H1 (cell line): ENCODE measurements around the gene MRPL47. TPM values are rescaled to one million over a fixed set of nuclear protein-coding genes. Genes with fewer than 3 reads are reported as not detected.
A peak's percentile ranks its signal among the peaks of the same experiment; 100 is the strongest.

Experiments used
- CTCF ChIA-PET: fragments of 300-600 bp; sonication (Branson Sonifier 250); formaldehyde crosslinking; loops from one replicate; lab custom pipeline; 2021; ENCODE audit not compliant: partially characterized antibody; lab: Charles Lee
- POLR2A ChIA-PET: fragments of 300-600 bp; sonication (Branson Sonifier 250); formaldehyde crosslinking; loops from one replicate; lab custom pipeline; 2021; ENCODE audit warnings: inconsistent platforms; ENCODE audit not compliant: partially characterized antibody; lab: Charles Lee
- DNase-seq, 2 experiments: peaks; one replicate each; pipeline versions ENCODE4 v3.0.0 to v3.0.0-alpha.2; 2010 to 2022; ENCODE audit warnings: low spot score in 2 of 2, low read depth in 1 of 2, mixed read lengths in 1 of 2
- FAIRE-seq: peaks from 2 replicates; lab custom pipeline; 2011; peaks lifted over from hg19 to GRCh38; lab: Jason Lieb, UNC
- H2AFZ ChIP-seq: 2 replicates; pipeline ENCODE4 v1.8.1; 2012; ENCODE audit warnings: low read length, inconsistent platforms
- H2AK5ac ChIP-seq: 2 replicates; pipeline ENCODE4 v1.6.1; 2013; ENCODE audit warnings: low read depth, low read length
- H2BK120ac ChIP-seq: replicated peaks from 2 replicates; pipeline ENCODE3; 2013; ENCODE audit warnings: low read depth, low read length, inconsistent platforms
- H2BK12ac ChIP-seq: 2 replicates; pipeline ENCODE4 v1.6.1; 2013; ENCODE audit warnings: low read depth, low read length
- H2BK15ac ChIP-seq: 2 replicates; pipeline ENCODE4 v1.6.1; 2013; ENCODE audit warnings: low read length
- H2BK20ac ChIP-seq: 2 replicates; pipeline ENCODE4 v1.6.1; 2013; ENCODE audit warnings: low read length
- H2BK5ac ChIP-seq: 2 replicates; pipeline ENCODE4 v1.6.1; 2013; ENCODE audit warnings: low read depth, low read length
- H3K14ac ChIP-seq: 2 replicates; pipeline ENCODE4 v1.6.1; 2013; ENCODE audit warnings: inconsistent platforms; ENCODE audit not compliant: insufficient read length
- H3K18ac ChIP-seq: 2 replicates; pipeline ENCODE4 v1.6.1; 2013; ENCODE audit warnings: low read length; ENCODE audit errors: extremely low read depth
- H3K23ac ChIP-seq: 2 replicates; pipeline ENCODE4 v1.6.1; 2013; ENCODE audit warnings: inconsistent platforms; ENCODE audit not compliant: insufficient read length
- H3K23me2 ChIP-seq: 2 replicates; pipeline ENCODE4 v1.6.1; 2013; ENCODE audit warnings: low read depth, low read length
- H3K27ac ChIP-seq: 2 replicates; pipeline ENCODE4 v1.6.1; 2011; ENCODE audit warnings: low read depth, low read length, inconsistent platforms
- H3K27me3 ChIP-seq, 4 experiments: replicated peaks in 1 of 4; 1 replicate in 1 of 4; 2 replicates in 3 of 4; pipeline versions ENCODE4 v1.6.1 to v1.8.1; 2011 to 2013; ENCODE audit warnings: low read length in 3 of 4, mild to moderate bottlenecking in 3 of 4, inconsistent platforms in 2 of 4, mixed read lengths in 2 of 4, moderate library complexity in 1 of 4; ENCODE audit not compliant: control insufficient read depth in 3 of 4, insufficient read depth in 3 of 4; ENCODE audit errors: extremely low read depth in 1 of 4
- H3K36me3 ChIP-seq, 4 experiments: 2 replicates each; pipeline versions ENCODE4 v1.6.1 to v1.8.1; 2011 to 2013; ENCODE audit warnings: mild to moderate bottlenecking in 4 of 4, low read length in 3 of 4, moderate library complexity in 2 of 4, control low read depth in 1 of 4, inconsistent platforms in 1 of 4; ENCODE audit not compliant: insufficient read depth in 4 of 4, control insufficient read depth in 2 of 4
- H3K4ac ChIP-seq: replicated peaks from 2 replicates; pipeline ENCODE3; 2013; ENCODE audit warnings: low read length, low read depth, mixed read lengths, inconsistent platforms; ENCODE audit not compliant: insufficient read length
- H3K4me1 ChIP-seq, 4 experiments: replicated peaks in 1 of 4; 1 replicate in 1 of 4; 2 replicates in 3 of 4; pipeline versions ENCODE4 v1.6.1 to v1.8.1; 2011 to 2013; ENCODE audit warnings: low read length in 3 of 4, inconsistent platforms in 2 of 4, mixed read lengths in 1 of 4; ENCODE audit not compliant: insufficient read depth in 4 of 4, control insufficient read depth in 3 of 4
- H3K4me2 ChIP-seq, 2 experiments: 2 replicates each; pipeline versions ENCODE4 v1.6.1 to v1.8.1; 2011 to 2013; ENCODE audit warnings: low read depth in 2 of 2, low read length in 2 of 2, control low read depth in 1 of 2, inconsistent platforms in 1 of 2, mild to moderate bottlenecking in 1 of 2; ENCODE audit not compliant: insufficient read depth in 1 of 2
- H3K4me3 ChIP-seq, 4 experiments: fragments of 200-600, 300-600 bp in 1 of 4; sonication (generic), shearing (Covaris generic), sonication (Bioruptor Twin) in 1 of 4; 2 replicates each; pipeline versions ENCODE4 v1.5.1 to v1.8.1; 2011 to 2016; ENCODE audit warnings: low read length in 4 of 4, low read depth in 3 of 4, control low read depth in 2 of 4, inconsistent platforms in 2 of 4, mild to moderate bottlenecking in 2 of 4, mixed read lengths in 1 of 4, moderate library complexity in 1 of 4; ENCODE audit not compliant: insufficient read depth in 2 of 4; ENCODE audit errors: extremely low read depth in 1 of 4
- H3K56ac ChIP-seq: replicated peaks from 2 replicates; pipeline ENCODE3; 2013; ENCODE audit warnings: low read depth, mild to moderate bottlenecking, mixed read lengths, low read length, inconsistent platforms; ENCODE audit not compliant: insufficient read length
- H3K79me1 ChIP-seq: 2 replicates; pipeline ENCODE4 v1.6.1; 2013; ENCODE audit warnings: low read depth, low read length, control low read depth
- H3K79me2 ChIP-seq, 2 experiments: 2 replicates each; pipeline versions ENCODE4 v1.6.1 to v1.8.1; 2012 to 2013; ENCODE audit warnings: low read length in 2 of 2, mild to moderate bottlenecking in 2 of 2, inconsistent platforms in 1 of 2; ENCODE audit not compliant: insufficient read depth in 2 of 2, control insufficient read depth in 1 of 2
- H3K9ac ChIP-seq, 4 experiments: replicated peaks in 1 of 4; 1 replicate in 1 of 4; 2 replicates in 3 of 4; pipeline versions ENCODE4 v1.6.1 to v1.8.1; 2011 to 2013; ENCODE audit warnings: low read depth in 3 of 4, low read length in 3 of 4, control low read depth in 2 of 4, mild to moderate bottlenecking in 2 of 4, moderate library complexity in 2 of 4, inconsistent platforms in 1 of 4; ENCODE audit errors: extremely low read depth in 1 of 4
- H3K9me3 ChIP-seq, 2 experiments: 2 replicates each; pipeline versions ENCODE4 v1.6.1 to v1.8.1; 2012 to 2013; ENCODE audit warnings: mild to moderate bottlenecking in 2 of 2, moderate library complexity in 2 of 2, control low read depth in 1 of 2, inconsistent platforms in 1 of 2, low read depth in 1 of 2, low read length in 1 of 2, mixed read lengths in 1 of 2; ENCODE audit not compliant: insufficient read depth in 2 of 2
- H4K20me1 ChIP-seq, 2 experiments: replicated peaks in 1 of 2; 2 replicates each; pipeline versions ENCODE3 to v1.8.1; 2011 to 2013; ENCODE audit warnings: inconsistent platforms in 2 of 2, low read length in 2 of 2, mild to moderate bottlenecking in 1 of 2; ENCODE audit not compliant: insufficient read depth in 2 of 2, control insufficient read depth in 1 of 2
- H4K5ac ChIP-seq: 2 replicates; pipeline ENCODE4 v1.6.1; 2013; ENCODE audit warnings: low read length, low read depth, mixed read lengths, inconsistent platforms; ENCODE audit not compliant: insufficient read length
- H4K8ac ChIP-seq: 2 replicates; pipeline ENCODE4 v1.8.0; 2013; ENCODE audit warnings: mild to moderate bottlenecking, moderate library complexity, low read length, inconsistent platforms; ENCODE audit not compliant: insufficient read depth; ENCODE audit errors: extremely low read depth
- H4K91ac ChIP-seq: replicated peaks from 2 replicates; pipeline ENCODE3; 2013; ENCODE audit warnings: low read length, mixed read lengths, inconsistent platforms; ENCODE audit not compliant: insufficient read length
- WGBS, 2 experiments: shearing (Covaris generic) in 1 of 2; methylation state at CpG; one replicate each; pipeline versions ENCODE4 v1.1.6 to v1.1.7; 2013 to 2015; ENCODE audit warnings: low lambda C conversion rate in 2 of 2, mixed read lengths in 2 of 2, inconsistent platforms in 1 of 2, low coverage in 1 of 2, missing lambda C conversion rate in 1 of 2; ENCODE audit not compliant: insufficient replicate concordance in 2 of 2, insufficient coverage in 1 of 2, insufficient read length in 1 of 2; ENCODE audit errors: extremely low coverage in 1 of 2, missing lambda C conversion rate in 1 of 2; 5-methylcytosine and 5-hydroxymethylcytosine counted together
- polyA plus RNA-seq, 7 experiments: library from polyadenylated mRNA; depleted of rRNA in 3 of 7; stranded (reverse) in 5 of 7; unstranded in 2 of 7; fragments of >200 nt in 5 of 7; fragments of 200-250 nt in 2 of 7; gene quantifications; 1 replicate in 5 of 7; 2 replicates in 1 of 7; 4 replicates in 1 of 7; pipeline versions ENCODE4 v1.2.1 to v1.2.3, GENCODE V29; 2011 to 2013; ENCODE audit warnings: missing spikeins in 2 of 7, mixed read lengths in 2 of 7
- total RNA-seq: library from RNA; stranded (reverse); fragmentation: NEBNext Ultra II Directional; extraction: Animal tissue kit (Norgen Biotek cat#: 25700); gene quantifications from 2 replicates; pipeline ENCODE4 v1.2.1, GENCODE V29; 2021

The MRPL47 gene
- total and polyA plus RNA-seq, 2 of the 8 experiments (the other 6 are each of a cell fraction or from before 2014, with no cell fraction given): 26.1 to 76.6 TPM

- Histone ChIP-seq H3K79me1 (no peaks in the 10 kb centered on the region), H4K91ac (no peak overlapping the region), H3K18ac (no peak overlapping the region), H3K23ac (no peak overlapping the region), H2BK120ac (no peak overlapping the region), H3K27ac (no peak overlapping the region), H2BK12ac (no peak overlapping the region), H3K56ac (no peak overlapping the region), H2BK20ac (no peak overlapping the region), H4K20me1 (no peaks in the 10 kb centered on the region), H3K14ac (no peak overlapping the region), H4K8ac (no peak overlapping the region), H3K23me2 (no peaks in the 10 kb centered on the region), H2BK15ac (no peak overlapping the region; the same call in 1 of the 2 replicates), H4K5ac (no peak overlapping the region), H3K79me2 (no peaks in the 10 kb centered on the region), H3K36me3 (no peaks in the 10 kb centered on the region), H3K4me2 (no peak overlapping the region), H3K27me3 (no peaks in the 10 kb centered on the region), H3K4me3 (no peak overlapping the region), H2BK5ac (no peak overlapping the region; the same call in 1 of the 2 replicates), H3K4me1 (peaks cover 0 to 3% (median 0%) of the 10 kb centered on the region in 4 experiments; a peak in 1 of 7 replicates), H3K4ac (peak overlapping the region; percentile 21), H2AK5ac (no peak overlapping the region), H3K9ac (no peak overlapping the region), H2AFZ (no peak overlapping the region), H3K9me3 (no peaks in the 10 kb centered on the region)
- DNase-seq (no peak), FAIRE-seq (no peak)
- ChIA-PET CTCF (interaction anchor here (1.8 kb wide), 1 partner anchor 24 kb away, joined by 8 read pairs; no protein-coding TSS in a partner anchor), POLR2A (no interaction called here)
- WGBS, 2 experiments: 88% methylated on average over 3 of the region's 3 CpGs; no CpG with 5 or more reads in 1 of the 2 experiments
These were observed 38.4 kb upstream of the MRPL47 start for GRCh38 chr3:179642871-179643270.
